ENCODE results near the gene SLC7A7. TPM values are rescaled to one million over a fixed set of nuclear protein-coding genes. Genes with fewer than 3 reads are reported as not detected.

Gene SLC7A7
- total RNA-seq, 6 donors from 2014 or later, result 55.0 to 120 (median 99.1) TPM

GRCh38 chr14:22844221-22845102, 29.2 kb upstream of the SLC7A7 start:
- Histone ChIP-seq H3K27me3 (no peaks in the 10 kb centered on the region), H3K4me1 (peaks cover 23 to 41% (median 32%) of the 10 kb centered on the region in 4 donors), H3K9me3 (no peaks in the 10 kb centered on the region), H3K27ac (peak overlapping the region in 1 of 4 donors; percentile 7), H3K36me3 (peaks cover 36 to 65% (median 51%) of the 10 kb centered on the region in 4 donors), H3K4me3 (no peak overlapping the region)
- no peak for TF ChIP-seq EP300 (IDR thresholded peaks at IDR 0.05)
- TF ChIP-seq CTCF (IDR thresholded peaks at IDR 0.05), result no peak
- TF ChIP-seq POLR2A (IDR thresholded peaks at IDR 0.05), result no peak
- no peak for TF ChIP-seq POLR2AphosphoS5 (IDR thresholded peaks at IDR 0.05)
- WGBS, 2 donors, result 87 to 94% methylated on average over 17 to 22 of the region's 22 CpGs
- DNase-seq (no peak), ATAC-seq (ENCODE audit: low FRiP score in 2 of 2) (no peak)

GRCh38 chr14:22843123-22843925, 28.1 kb upstream of the SLC7A7 start:
- no peak for DNase-seq
- Histone ChIP-seq H3K4me3 (no peak overlapping the region), H3K27me3 (no peaks in the 10 kb centered on the region), H3K4me1 (peaks cover 27 to 48% (median 38%) of the 10 kb centered on the region in 4 donors), H3K9me3 (no peaks in the 10 kb centered on the region), H3K27ac (no peak overlapping the region), H3K36me3 (peaks cover 36 to 65% (median 51%) of the 10 kb centered on the region in 4 donors)
- WGBS, 2 donors, result 81 to 94% methylated on average over 19 to 21 of the region's 21 CpGs
- no peak for TF ChIP-seq POLR2AphosphoS5 (IDR thresholded peaks at IDR 0.05)
- no peak for ATAC-seq (ENCODE audit: low FRiP score in 2 of 2)

GRCh38 chr14:22842211-22843122, 27.2 kb upstream of the SLC7A7 start:
- ATAC-seq (ENCODE audit: low FRiP score in 2 of 2) (no peak), DNase-seq (no peak)
- Histone ChIP-seq H3K4me3 (no peak overlapping the region), H3K4me1 (peaks cover 22 to 42% (median 34%) of the 10 kb centered on the region in 4 donors), H3K27ac (peak overlapping the region in 1 of 4 donors; percentile 48), H3K27me3 (no peaks in the 10 kb centered on the region), H3K36me3 (peaks cover 36 to 65% (median 51%) of the 10 kb centered on the region in 4 donors), H3K9me3 (no peaks in the 10 kb centered on the region)
- no peak for TF ChIP-seq CTCF (IDR thresholded peaks at IDR 0.05)
- TF ChIP-seq POLR2AphosphoS5 (IDR thresholded peaks at IDR 0.05), result no peak
- TF ChIP-seq POLR2A (IDR thresholded peaks at IDR 0.05), result no peak
- TF ChIP-seq EP300 (IDR thresholded peaks at IDR 0.05), result no peak
- WGBS, 2 donors, result 90 to 94% methylated on average over 25 to 28 of the region's 28 CpGs

GRCh38 chr14:22841769-22842168, 26.5 kb upstream of the SLC7A7 start:
- DNase-seq (no peak), ATAC-seq (ENCODE audit: low FRiP score in 2 of 2) (no peak)
- Histone ChIP-seq H3K27ac (peak overlapping the region in 1 of 4 donors; percentile 48), H3K36me3 (peaks cover 36 to 61% (median 51%) of the 10 kb centered on the region in 4 donors), H3K27me3 (no peaks in the 10 kb centered on the region), H3K4me1 (peaks cover 15 to 35% (median 27%) of the 10 kb centered on the region in 4 donors), H3K4me3 (no peak overlapping the region), H3K9me3 (no peaks in the 10 kb centered on the region)
- TF ChIP-seq CTCF (IDR thresholded peaks at IDR 0.05) (no peak), EP300 (IDR thresholded peaks at IDR 0.05) (no peak), POLR2AphosphoS5 (IDR thresholded peaks at IDR 0.05) (no peak), POLR2A (IDR thresholded peaks at IDR 0.05) (no peak)
- WGBS, 2 donors, result 88 to 90% methylated on average over 6 to 8 of the region's 8 CpGs

All from upper lobe of left lung (tissue), 6 donors.